Stimulated activated CD4-positive, alpha-beta T cell treated with anti-CD3 and anti-CD28 coated beads, Interleukin-12 subunit alpha, Interleukin-12 subunit beta, amount 100 ng/mL, for 24 hours (primary cell): ENCODE results near the gene TAS2R41.
"Not testable (repeated sequence)": the region's sequence is repeated elsewhere in the genome, so short reads cannot be mapped to it uniquely, and the experiment has no call there.

Source experiments
- DNase-seq, 2 experiments: peaks; one replicate each; pipeline ENCODE4 v3.0.0-alpha.2; 2020; ENCODE audit warnings: low read depth in 2 of 2

Gene TAS2R41

DNA sequence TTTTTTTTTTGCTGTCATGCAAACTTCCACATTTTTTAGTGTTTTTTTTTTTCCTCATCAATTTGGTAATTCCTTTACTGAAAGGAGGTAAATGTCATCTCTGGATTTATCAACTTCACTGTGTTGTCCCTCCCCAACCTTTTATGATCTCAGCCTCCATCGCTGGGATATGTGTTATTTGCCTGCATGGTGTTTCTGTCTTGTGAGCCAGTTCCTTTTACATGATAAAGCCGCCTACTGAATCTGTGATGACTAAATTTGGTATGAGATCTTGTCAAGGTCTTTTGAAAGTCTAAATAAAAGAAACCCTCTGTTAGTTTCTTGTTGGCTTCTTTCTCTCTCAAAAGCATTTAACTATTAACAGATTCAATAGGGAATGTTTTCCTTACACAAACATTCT lies 39.3 kb downstream of the TAS2R41 start:
- no peak for DNase-seq

DNA sequence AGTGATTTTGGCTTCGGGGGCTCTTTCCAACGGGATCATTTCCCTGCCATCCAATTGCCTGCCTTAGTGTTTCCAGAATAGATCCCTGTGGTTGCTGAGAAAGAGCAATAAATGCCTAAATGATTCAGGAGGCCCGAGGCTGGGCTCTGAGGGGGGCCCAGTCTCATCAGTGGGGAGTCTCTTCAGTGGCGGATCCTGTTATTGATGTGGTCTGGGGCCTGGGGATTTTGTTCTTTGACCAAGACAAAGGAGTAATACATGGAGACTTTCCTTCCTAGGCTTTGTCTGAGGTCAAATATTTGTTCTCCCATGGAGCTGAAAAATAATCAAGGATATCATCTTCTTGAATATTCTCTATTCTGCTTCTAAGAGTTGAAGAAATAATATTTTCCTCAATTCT lies 40.8 kb downstream of the TAS2R41 start:
- no peak for DNase-seq

DNA sequence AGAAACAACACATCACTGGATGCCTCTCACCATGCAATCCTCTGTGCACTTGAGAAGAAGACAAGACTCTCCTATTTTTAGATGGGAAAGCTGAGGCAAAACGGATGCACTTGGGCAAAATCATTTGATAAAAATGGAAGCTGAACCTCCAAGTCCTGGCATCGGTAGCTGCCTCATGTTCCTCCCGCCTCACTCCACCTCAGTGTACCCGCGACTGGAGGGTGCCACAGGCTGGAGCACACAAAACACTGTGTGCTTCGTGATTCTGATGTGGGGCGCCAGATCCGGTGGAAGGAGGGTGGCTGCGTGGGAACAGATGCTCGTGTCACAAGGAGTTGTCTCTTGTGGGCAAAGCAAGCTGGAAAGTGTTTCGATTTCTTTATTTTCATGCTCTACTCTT lies 41.3 kb downstream of the TAS2R41 start:
- DNase-seq: no peak

DNA sequence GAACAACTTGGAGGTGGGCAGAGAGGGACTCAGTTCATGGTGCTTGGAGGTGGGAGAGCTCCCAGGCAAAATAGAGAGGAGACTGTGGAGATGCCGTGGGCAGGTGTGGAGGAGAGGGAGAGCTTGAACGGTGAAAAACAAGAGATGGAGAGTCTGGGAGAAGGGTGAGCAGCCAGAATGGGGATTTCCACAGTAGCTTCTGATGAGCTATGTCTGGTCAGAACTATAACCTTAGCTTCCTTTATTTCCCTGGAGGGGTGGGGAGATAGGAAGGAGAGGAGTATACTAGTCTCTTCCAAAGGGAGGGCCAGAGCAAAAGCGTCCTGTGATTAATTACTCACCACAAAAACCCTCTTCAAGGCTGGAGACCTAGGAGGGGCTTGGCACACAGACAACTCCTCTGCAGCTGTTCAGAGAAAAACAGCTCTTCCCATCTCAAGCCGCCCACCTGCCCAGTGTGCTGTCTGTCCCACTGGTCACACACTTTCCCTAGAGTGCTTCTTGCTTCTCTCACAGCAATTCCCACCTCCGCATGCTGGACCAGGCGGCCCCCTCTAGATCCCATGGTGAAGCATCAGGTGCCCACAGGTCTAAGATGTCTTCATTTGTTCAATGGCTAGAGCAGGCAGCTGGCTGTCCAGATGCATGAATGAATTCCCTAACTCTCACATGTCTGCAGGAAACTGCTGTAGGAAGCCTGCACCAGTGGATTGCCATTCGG lies 41.9 kb downstream of the TAS2R41 start:
- DNase-seq: no peak

DNA sequence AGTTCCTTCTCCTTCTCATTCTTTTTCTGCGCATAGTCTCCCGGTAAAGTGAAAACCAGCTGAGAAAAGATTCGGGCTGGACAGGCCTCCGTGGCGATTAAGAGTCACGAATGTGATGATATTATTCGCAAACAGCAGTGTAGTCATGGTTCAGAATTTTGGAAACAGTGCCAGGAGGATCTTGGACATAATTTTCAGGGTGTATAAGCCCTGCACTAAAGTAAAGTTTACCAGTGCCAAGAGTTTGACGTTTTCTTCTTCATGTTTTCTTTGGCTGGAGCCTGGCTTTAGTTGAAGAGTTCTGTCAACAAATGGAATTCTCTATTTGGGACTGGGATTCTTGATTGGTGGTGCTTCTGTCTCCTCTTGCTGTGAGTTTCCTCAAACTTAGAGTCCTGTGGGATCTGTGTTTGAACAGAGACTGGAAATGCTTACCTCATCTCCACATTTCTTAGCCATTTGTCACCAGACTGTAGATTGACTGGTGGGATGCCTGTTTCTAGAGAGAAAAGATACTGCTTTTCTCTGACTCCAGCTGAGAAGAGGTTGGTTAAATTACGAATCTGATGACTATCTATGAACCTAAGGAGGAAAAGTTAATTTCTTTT lies 44.7 kb downstream of the TAS2R41 start:
- not testable (repeated sequence) for DNase-seq
